C4-2B (cell line): Measurements from ENCODE around the gene TMEM225B.
"Not testable (repeated sequence)": the region's sequence is repeated elsewhere in the genome, so short reads cannot be mapped to it uniquely, and the experiment has no call there.

Experiments
- H3K27ac ChIP-seq: fragments of 450-650 bp; 2 replicates; pipeline ENCODE4 v1.5.1; 2017
- CTCF ChIP-seq: fragments of 450-650 bp; conservative IDR thresholded peaks from 2 replicates; pipeline ENCODE4 v1.5.1; 2017; ENCODE audit warnings: mild to moderate bottlenecking
- ZFX ChIP-seq: fragments of 450-650 bp; IDR thresholded peaks from 2 replicates; pipeline ENCODE4 v1.6.1; 2017

The TMEM225B gene

GRCh38 chr7:99563650-99564049 lies 34.4 kb upstream of the TMEM225B start:
- H3K27ac ChIP-seq: no peak overlapping the region
- TF ChIP-seq ZFX (no peak), CTCF (no peak)

- H3K27ac ChIP-seq: not testable (repeated sequence)
Measured at GRCh38 chr7:99568770-99569169, 29.3 kb upstream of the TMEM225B start.

- no peak for TF ChIP-seq ZFX
- no peak for TF ChIP-seq CTCF
- H3K27ac ChIP-seq: no peak overlapping the region
Measured at GRCh38 chr7:99571768-99572167, 26.3 kb upstream of the TMEM225B start.

- TF ChIP-seq ZFX (no peak), CTCF (no peak)
- H3K27ac ChIP-seq: no peak overlapping the region
Measured at GRCh38 chr7:99573257-99573656, 24.8 kb upstream of the TMEM225B start.

- no peak overlapping the region for H3K27ac ChIP-seq
- TF ChIP-seq CTCF (no peak), ZFX (no peak)
Measured at GRCh38 chr7:99576251-99576650, 21.8 kb upstream of the TMEM225B start.

GRCh38 chr7:99579281-99579955 lies 18.6 kb upstream of the TMEM225B start:
- TF ChIP-seq ZFX (no peak), CTCF (no peak)
- H3K27ac ChIP-seq: no peak overlapping the region

GRCh38 chr7:99579956-99580777 lies 17.9 kb upstream of the TMEM225B start:
- TF ChIP-seq CTCF (no peak), ZFX (no peak)
- no peak overlapping the region for H3K27ac ChIP-seq

- H3K27ac ChIP-seq: not testable (repeated sequence)
Measured at GRCh38 chr7:99580778-99581332, 17.2 kb upstream of the TMEM225B start.
